GM19239 (cell line): ENCODE results near the gene SYT7.

Experiments
- DNase-seq: peaks from one replicate; pipeline ENCODE4 v3.0.0; 2011; ENCODE audit warnings: low spot score; ENCODE audit not compliant: insufficient read length
- FAIRE-seq: peaks from 2 replicates; lab custom pipeline; 2011; peaks lifted over from hg19 to GRCh38; lab: Jason Lieb, UNC

The SYT7 gene

GRCh38 chr11:61524446-61524845 lies 56.4 kb downstream of the SYT7 start:
- DNase-seq (no peak), FAIRE-seq (no peak)

- FAIRE-seq (no peak), DNase-seq (no peak)
Observed at GRCh38 chr11:61522881-61523280, 58.0 kb downstream of the SYT7 start.

- no peak for FAIRE-seq
- DNase-seq = no peak
Observed at GRCh38 chr11:61518032-61518795, 62.7 kb downstream of the SYT7 start.

- DNase-seq (peak; percentile 91), FAIRE-seq (peak; percentile 83)
Observed at GRCh38 chr11:61516675-61517572, 64.0 kb downstream of the SYT7 start.

DNA sequence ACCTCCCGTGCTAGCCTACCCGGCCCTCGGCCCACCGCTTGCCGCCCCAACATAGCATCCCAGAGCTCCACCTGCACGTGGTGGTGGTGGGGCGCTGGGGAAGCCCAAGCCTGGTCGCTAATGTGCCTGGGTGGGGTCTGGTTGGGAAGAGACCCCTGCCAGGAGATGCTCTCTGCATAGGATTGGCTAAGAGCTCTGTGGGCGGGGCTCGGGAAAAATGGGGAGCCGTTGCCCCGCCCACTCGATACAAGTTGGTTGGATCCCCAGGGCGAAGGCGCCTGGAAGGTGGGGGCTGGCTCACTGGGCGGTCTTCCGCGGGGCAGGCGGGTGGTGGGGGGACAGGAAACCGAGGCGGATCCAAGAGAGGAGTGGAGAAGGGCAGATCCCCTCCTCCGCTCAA lies 64.7 kb downstream of the SYT7 start:
- FAIRE-seq = no peak
- DNase-seq = no peak

GRCh38 chr11:61515686-61516085 lies 65.2 kb downstream of the SYT7 start:
- no peak for DNase-seq
- FAIRE-seq = no peak

GRCh38 chr11:61514050-61514917 lies 66.6 kb downstream of the SYT7 start:
- no peak for DNase-seq
- no peak for FAIRE-seq

GRCh38 chr11:61513143-61513765 lies 67.6 kb downstream of the SYT7 start:
- FAIRE-seq (no peak), DNase-seq (no peak)

DNA sequence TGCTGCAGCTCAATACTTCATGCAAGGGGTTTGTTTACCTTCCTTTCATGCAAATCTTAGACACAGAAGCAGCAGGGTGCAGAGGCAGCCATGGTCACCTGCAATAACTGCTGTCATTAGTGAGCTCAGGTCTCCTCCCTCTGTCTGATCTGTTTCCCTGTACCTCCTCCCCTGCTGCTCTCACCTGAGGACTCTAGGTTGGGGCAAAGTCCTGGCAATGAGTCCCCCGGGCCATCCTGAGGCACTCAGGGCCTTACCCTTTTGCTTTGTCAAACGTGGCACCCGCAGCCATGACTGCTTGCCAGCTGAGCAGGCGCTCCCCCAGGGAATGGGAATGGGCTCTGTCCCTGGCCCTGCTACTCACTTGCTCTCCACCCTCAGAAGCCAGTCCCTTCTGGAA lies 68.4 kb downstream of the SYT7 start:
- DNase-seq (no peak), FAIRE-seq (no peak)

GRCh38 chr11:61511383-61511782 lies 69.5 kb downstream of the SYT7 start:
- FAIRE-seq (no peak), DNase-seq (no peak)

GRCh38 chr11:61510974-61511373 lies 69.9 kb downstream of the SYT7 start:
- FAIRE-seq = no peak
- DNase-seq = no peak

- no peak for DNase-seq
- no peak for FAIRE-seq
Observed at GRCh38 chr11:61510166-61510919, 70.5 kb downstream of the SYT7 start.

DNA sequence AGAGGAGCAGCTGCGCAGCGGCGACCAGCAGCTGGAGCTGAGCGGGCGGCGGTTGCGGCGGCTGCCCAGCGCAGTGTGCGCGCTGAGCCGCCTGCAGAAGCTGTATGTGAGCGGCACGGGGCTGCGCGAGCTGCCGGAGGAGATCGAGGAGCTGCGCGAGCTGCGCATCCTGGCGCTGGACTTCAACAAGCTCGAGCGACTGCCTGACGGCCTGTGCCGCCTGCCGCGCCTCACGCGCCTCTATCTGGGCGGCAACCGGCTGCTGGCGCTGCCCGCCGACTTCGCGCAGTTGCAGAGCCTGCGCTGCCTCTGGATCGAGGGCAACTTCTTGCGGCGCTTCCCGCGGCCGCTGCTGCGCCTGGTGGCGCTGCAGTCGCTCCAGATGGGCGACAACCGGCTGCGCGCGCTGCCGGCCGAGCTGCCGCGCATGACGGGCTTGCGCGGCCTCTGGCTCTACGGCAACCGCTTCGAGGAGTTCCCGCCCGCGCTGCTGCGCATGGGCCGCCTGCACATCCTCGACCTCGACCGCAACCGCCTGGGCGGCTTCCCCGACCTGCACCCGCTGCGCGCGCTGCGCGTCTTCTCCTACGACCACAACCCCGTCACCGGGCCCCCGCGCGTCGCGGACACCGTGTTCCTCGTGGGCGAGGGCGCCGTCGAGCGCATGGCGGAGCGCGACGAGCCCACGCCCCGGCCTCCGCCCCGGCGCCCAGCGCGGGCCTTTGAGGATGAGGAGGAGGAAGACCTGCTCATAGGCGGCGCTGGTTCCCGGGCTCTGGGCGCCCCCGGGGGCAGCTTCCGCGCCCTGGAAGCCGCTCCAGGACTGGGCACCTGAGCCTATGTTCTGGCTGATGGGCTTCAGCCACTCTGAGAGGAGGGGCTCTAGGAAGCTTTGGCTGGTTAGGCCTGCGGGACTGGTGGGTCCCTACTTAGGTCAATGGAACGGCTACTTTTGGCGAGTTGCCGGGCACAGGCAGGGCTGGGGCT lies 71.5 kb downstream of the SYT7 start:
- FAIRE-seq (peak; percentile 11), DNase-seq (peak; percentile 95)

- no peak for DNase-seq
- FAIRE-seq = no peak
Observed at GRCh38 chr11:61507962-61508861, 72.7 kb downstream of the SYT7 start, which contains the start of gene LRRC10B. Gene LRRC10B, plus strand, starts transcription at chr11:61508749. Its CDS starts 250 bp downstream, at chr11:61508999.

DNA sequence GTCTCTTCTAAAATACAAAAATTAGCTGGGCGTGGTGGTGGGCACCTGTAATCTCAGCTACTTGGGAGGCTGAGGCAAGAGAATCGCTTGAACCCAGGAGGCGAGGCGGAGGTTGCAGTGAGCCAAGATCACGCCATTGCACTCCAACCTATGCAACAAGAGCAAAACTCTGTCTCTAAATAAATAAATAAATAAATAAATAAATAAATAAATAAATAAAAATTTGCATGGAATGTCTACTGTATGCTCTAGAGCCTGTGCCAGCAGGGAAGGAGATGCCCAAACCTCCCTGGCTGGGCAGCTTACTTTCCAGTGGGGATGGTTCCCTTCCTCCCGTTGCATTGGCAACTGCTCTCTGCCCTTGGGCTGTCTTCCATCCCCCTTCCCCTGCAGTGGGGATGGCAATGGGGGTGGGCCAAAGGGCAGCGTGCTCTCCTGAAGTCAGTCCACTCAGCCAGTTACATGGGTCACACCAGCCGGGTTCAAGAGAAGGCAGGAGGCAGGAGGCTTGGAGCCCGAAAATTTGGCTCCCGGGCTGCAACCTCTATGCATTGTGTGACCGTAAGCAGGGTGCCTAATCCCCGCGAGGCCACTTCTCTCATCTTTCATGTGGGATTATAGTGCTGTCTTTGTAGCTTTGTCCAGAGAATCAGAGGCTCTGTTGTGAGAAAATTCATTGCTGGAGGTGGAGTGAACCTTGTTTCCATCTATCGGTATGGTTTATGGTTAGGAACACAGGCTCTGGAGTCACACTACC lies 73.7 kb downstream of the SYT7 start:
- no peak for FAIRE-seq

DNA sequence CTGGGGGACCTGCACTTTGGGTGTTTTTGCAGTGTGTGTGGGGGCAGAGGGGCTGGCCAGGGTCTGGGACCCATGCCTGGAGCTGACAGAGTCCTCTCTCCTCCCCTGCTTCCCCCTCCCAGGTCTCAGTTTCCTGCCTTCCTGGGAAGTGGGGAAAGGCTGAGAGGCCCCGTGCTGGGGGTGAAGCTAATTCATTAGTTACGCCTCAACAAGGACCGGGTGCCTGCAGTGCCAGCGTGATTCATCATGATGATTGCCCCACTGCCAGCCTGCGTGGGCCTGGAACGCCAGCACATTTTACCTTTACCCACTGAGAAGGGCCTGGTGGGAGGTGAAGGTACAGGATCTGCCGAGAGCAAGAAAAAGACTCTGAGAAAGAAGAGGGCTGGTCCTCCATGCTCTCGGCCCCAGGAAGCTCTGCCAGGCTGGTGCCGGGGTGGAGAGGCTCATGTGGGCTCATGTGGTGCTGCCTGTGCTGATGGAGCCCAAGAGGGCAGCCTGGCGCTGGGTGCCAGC lies 75.2 kb downstream of the SYT7 start:
- FAIRE-seq = no peak

More for the DNA sequence above, 73.7 kb downstream of the SYT7 start:
- no peak for DNase-seq

More for the DNA sequence above, 75.2 kb downstream of the SYT7 start:
- no peak for DNase-seq
